GM12865 (cell line): ENCODE results near the gene FZD2.

Source experiments
- DNase-seq: peaks from one replicate; pipeline ENCODE4 v3.0.0; 2010; ENCODE audit warnings: low read depth
- H3K4me3 ChIP-seq: 2 replicates; pipeline ENCODE4 v1.5.1; 2011; ENCODE audit warnings: mild to moderate bottlenecking, low read depth, low read length, control low read depth
- CTCF ChIP-seq: IDR thresholded peaks from 2 replicates; pipeline ENCODE4 v1.5.1; 2011; ENCODE audit warnings: low read length, control low read depth, low read depth, inconsistent platforms; ENCODE audit not compliant: insufficient read depth; ENCODE audit errors: missing control alignments

FZD2 gene

GRCh38 chr17:44595216-44595775 lies 38.0 kb downstream of the FZD2 start:
- no peak for TF ChIP-seq CTCF
- DNase-seq = no peak
- no peak overlapping the region for H3K4me3 ChIP-seq

- DNase-seq = no peak
- no peak for TF ChIP-seq CTCF
- H3K4me3 ChIP-seq = no peak overlapping the region
Observed at GRCh38 chr17:44598329-44598728, 41.0 kb downstream of the FZD2 start.

GRCh38 chr17:44598932-44599297 lies 41.6 kb downstream of the FZD2 start:
- no peak for DNase-seq
- TF ChIP-seq CTCF = no peak

GRCh38 chr17:44599298-44600175 lies 42.3 kb downstream of the FZD2 start:
- no peak for TF ChIP-seq CTCF
- no peak overlapping the region for H3K4me3 ChIP-seq
- no peak for DNase-seq

More at GRCh38 chr17:44598932-44599297, 41.6 kb downstream of the FZD2 start:
- no peak overlapping the region for H3K4me3 ChIP-seq

GRCh38 chr17:44601539-44601938 lies 44.3 kb downstream of the FZD2 start:
- H3K4me3 ChIP-seq = no peak overlapping the region
- TF ChIP-seq CTCF = no peak
- no peak for DNase-seq

GRCh38 chr17:44601973-44602372 lies 44.7 kb downstream of the FZD2 start:
- no peak for TF ChIP-seq CTCF
- H3K4me3 ChIP-seq = no peak overlapping the region
- DNase-seq = no peak
